CD4-positive, alpha-beta T cell (primary cell): ENCODE results near the gene PPARG. TPM values are rescaled to one million over a fixed set of nuclear protein-coding genes. Genes with fewer than 3 reads are reported as not detected.

ENCODE experiments used
- ATAC-seq: fragments of 200-7000 bp; cut with Tn5 transposase; one replicate; pipeline ENCODE4 v1.10.0; 2022; ENCODE audit warnings: mild to moderate bottlenecking; ENCODE audit not compliant: poor library complexity
- CTCF ChIA-PET: fragments of 350-600 bp; sonication (Branson Sonifier 250); formaldehyde crosslinking; loops from one replicate; lab custom pipeline; 2021; ENCODE audit warnings: antibody characterized with exemption, inconsistent platforms; lab: Charles Lee
- POLR2A ChIA-PET: fragments of 350-600 bp; sonication (Branson Sonifier 250); formaldehyde crosslinking; loops from one replicate; lab custom pipeline; 2021; ENCODE audit warnings: antibody characterized with exemption, inconsistent platforms; lab: Charles Lee
- DNase-seq, 14 experiments: peaks; one replicate each; pipeline ENCODE4 v3.0.0-alpha.2; 2013 to 2020; ENCODE audit warnings: mixed read lengths in 2 of 14
- H3K27ac ChIP-seq, 2 donors: one replicate each; pipeline versions ENCODE4 v1.5.1 to v1.7.0; 2013; ENCODE audit warnings: low read length in 2 of 2, low read depth in 1 of 2, mild to moderate bottlenecking in 1 of 2
- H3K27me3 ChIP-seq, 2 experiments: 1 replicate in 1 of 2; 2 replicates in 1 of 2; pipeline versions ENCODE4 v1.6.1 to v1.7.0; 2013; ENCODE audit warnings: low read length in 2 of 2, control low read depth in 1 of 2, mild to moderate bottlenecking in 1 of 2, moderate library complexity in 1 of 2; ENCODE audit not compliant: insufficient read depth in 2 of 2, control insufficient read depth in 1 of 2
- H3K36me3 ChIP-seq: one replicate; pipeline ENCODE4 v1.6.1; 2013; ENCODE audit warnings: low read length, control low read depth; ENCODE audit not compliant: insufficient read depth
- H3K4me1 ChIP-seq: one replicate; pipeline ENCODE4 v1.6.1; 2013; ENCODE audit warnings: low read length, control low read depth; ENCODE audit not compliant: insufficient read depth
- H3K4me3 ChIP-seq: one replicate; pipeline ENCODE4 v1.5.1; 2013; ENCODE audit warnings: mild to moderate bottlenecking, low read length, moderate library complexity
- H3K9me3 ChIP-seq, 2 experiments: 1 replicate in 1 of 2; 2 replicates in 1 of 2; pipeline versions ENCODE4 v1.6.1 to v1.7.0; 2013; ENCODE audit warnings: low read length in 2 of 2, mild to moderate bottlenecking in 2 of 2, control low read depth in 1 of 2, moderate library complexity in 1 of 2; ENCODE audit not compliant: control insufficient read depth in 1 of 2, insufficient read depth in 1 of 2
- H3K27ac Mint-ChIP-seq: one replicate; pipeline ENCODE4 v1.8.0; 2020; ENCODE audit warnings: mixed read lengths
- H3K27me3 Mint-ChIP-seq: one replicate; pipeline ENCODE4 v1.8.0; 2021; ENCODE audit warnings: mixed read lengths
- H3K36me3 Mint-ChIP-seq: one replicate; pipeline ENCODE4 v1.8.0; 2021; ENCODE audit warnings: low read depth, mixed read lengths
- H3K4me1 Mint-ChIP-seq: one replicate; pipeline ENCODE4 v1.8.0; 2021; ENCODE audit warnings: low read depth, mixed read lengths
- H3K4me3 Mint-ChIP-seq: one replicate; pipeline ENCODE4 v1.8.0; 2020; ENCODE audit warnings: mild to moderate bottlenecking, mixed read lengths
- H3K9me3 Mint-ChIP-seq: one replicate; pipeline ENCODE4 v1.8.0; 2020; ENCODE audit warnings: mixed read lengths
- intact Hi-C, 2 experiments: fragments of 100-400 bp; cut with DNase I in 1 of 2; cut with micrococcal nuclease in 1 of 2; formaldehyde crosslinking; loops; one replicate each; pipeline versions ENCODE4 v1.15.1 to v1.9.0; 2023 to 2025; cut with DNase I, micrococcal nuclease
- total RNA-seq, 174 experiments: library from RNA in 2 of 174; stranded (reverse) in 2 of 174; gene quantifications; one replicate each; pipeline ENCODE4 v1.2.3 and lab custom pipeline; 2021 to 2026
- TF ChIP-seq, protein P1 (sequence below): fragments of 200-600 bp; IDR thresholded peaks from one replicate; pipeline ENCODE4 v1.8.0; 2022; ENCODE audit warnings: antibody characterized with exemption, mild to moderate bottlenecking

PPARG gene
- total RNA-seq, 2 experiments from 2014 or later, result 0.27 to 0.75 TPM

DNA sequence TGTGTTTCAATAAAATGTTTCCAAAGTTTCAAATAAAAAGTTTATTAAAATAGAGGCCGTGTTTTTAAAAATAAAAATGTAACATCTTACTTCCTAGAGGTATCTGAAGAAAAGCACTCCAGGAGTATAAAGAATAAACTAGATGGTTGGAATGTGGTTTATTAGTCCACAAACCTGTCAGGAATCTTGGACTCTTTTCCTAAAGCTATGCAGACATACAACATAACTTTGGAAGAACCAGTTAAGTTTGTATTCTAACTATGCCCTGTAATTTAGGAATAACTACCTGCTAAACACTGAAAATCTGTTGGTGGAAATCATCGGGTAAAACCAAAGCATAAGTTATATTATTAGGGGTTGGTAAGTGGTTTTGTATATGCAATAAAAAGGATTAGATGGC, 51.6 kb downstream of the PPARG start:
- H3K4me1 Mint-ChIP-seq, result peaks cover 20% of the 10 kb centered on the region
- H3K4me3 Mint-ChIP-seq, result no peak overlapping the region
- Histone ChIP-seq H3K9me3 (no peaks in the 10 kb centered on the region), H3K36me3 (no peaks in the 10 kb centered on the region), H3K27me3 (no peaks in the 10 kb centered on the region), H3K4me3 (no peak overlapping the region), H3K4me1 (no peaks in the 10 kb centered on the region), H3K27ac (no peak overlapping the region)
- intact Hi-C loops, result no loop called here
- H3K27ac Mint-ChIP-seq, result no peak overlapping the region
- DNase-seq (no peak), ATAC-seq (no peak)
- no peaks in the 10 kb centered on the region for H3K36me3 Mint-ChIP-seq
- ChIA-PET POLR2A (no interaction called here), CTCF (no interaction called here)
- no peaks in the 10 kb centered on the region for H3K9me3 Mint-ChIP-seq
- TF ChIP-seq, protein P1, sequence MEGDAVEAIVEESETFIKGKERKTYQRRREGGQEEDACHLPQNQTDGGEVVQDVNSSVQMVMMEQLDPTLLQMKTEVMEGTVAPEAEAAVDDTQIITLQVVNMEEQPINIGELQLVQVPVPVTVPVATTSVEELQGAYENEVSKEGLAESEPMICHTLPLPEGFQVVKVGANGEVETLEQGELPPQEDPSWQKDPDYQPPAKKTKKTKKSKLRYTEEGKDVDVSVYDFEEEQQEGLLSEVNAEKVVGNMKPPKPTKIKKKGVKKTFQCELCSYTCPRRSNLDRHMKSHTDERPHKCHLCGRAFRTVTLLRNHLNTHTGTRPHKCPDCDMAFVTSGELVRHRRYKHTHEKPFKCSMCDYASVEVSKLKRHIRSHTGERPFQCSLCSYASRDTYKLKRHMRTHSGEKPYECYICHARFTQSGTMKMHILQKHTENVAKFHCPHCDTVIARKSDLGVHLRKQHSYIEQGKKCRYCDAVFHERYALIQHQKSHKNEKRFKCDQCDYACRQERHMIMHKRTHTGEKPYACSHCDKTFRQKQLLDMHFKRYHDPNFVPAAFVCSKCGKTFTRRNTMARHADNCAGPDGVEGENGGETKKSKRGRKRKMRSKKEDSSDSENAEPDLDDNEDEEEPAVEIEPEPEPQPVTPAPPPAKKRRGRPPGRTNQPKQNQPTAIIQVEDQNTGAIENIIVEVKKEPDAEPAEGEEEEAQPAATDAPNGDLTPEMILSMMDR, result no peak
- H3K27me3 Mint-ChIP-seq, result peaks cover 3% of the 10 kb centered on the region

DNA sequence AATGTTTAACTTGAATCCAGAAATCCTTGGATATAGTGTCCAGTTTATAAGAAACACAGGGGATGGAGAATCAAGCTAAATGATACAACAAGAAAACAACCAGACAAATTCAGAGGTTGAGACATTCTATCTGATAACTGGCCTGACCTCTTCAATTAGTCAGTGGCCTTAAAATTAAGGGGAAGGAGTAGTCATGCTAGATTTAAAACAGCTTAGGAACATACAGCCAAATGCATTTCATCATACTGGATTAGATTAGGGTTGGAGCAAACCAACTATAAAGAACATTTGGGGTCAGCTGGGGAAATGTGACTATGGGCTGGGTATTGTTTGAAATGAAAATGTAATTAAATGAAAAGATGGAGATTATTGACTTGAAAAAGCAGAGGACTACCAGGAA, 53.3 kb downstream of the PPARG start:
- H3K4me3 ChIP-seq, result no peak overlapping the region
- no peak overlapping the region for H3K27ac ChIP-seq
- no peak for DNase-seq
- TF ChIP-seq, protein P1, result no peak
- H3K27me3 ChIP-seq, result no peaks in the 10 kb centered on the region
- Mint-ChIP-seq H3K27ac (no peak overlapping the region), H3K36me3 (no peaks in the 10 kb centered on the region), H3K4me3 (no peak overlapping the region), H3K4me1 (peaks cover 8% of the 10 kb centered on the region), H3K27me3 (peaks cover 7% of the 10 kb centered on the region), H3K9me3 (no peaks in the 10 kb centered on the region)
- no peak for ATAC-seq
- intact Hi-C loops, result no loop called here
- no peaks in the 10 kb centered on the region for H3K4me1 ChIP-seq
- no peaks in the 10 kb centered on the region for H3K36me3 ChIP-seq
- ChIA-PET CTCF (no interaction called here), POLR2A (no interaction called here)
- H3K9me3 ChIP-seq, result no peaks in the 10 kb centered on the region

DNA sequence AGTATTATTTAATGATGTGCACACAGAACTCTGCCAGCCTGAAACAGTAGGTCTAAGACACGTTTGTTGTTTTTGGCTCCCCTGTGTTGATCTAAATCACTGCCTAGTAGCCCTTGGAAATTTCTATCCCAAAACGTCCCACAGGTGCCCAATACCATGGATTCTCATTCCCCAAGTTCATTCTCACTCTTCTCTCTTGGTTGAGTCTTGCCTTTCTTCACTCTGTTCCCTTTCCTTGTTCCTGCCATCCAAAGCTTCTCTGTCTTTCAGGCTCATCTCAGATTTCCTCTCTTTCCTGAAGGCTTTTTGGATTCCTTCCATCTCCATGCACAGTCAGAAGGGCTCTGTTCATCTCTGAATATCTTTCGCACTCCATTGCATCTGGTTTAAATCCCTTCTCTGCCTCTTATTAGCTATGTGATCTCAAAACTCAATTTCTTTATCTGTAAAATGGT, 54.2 kb downstream of the PPARG start:
- CTCF ChIA-PET, result no interaction called here

More for the DNA sequence above, 54.2 kb downstream of the PPARG start:
- Mint-ChIP-seq H3K27ac (no peak overlapping the region), H3K4me3 (no peak overlapping the region), H3K9me3 (no peaks in the 10 kb centered on the region), H3K36me3 (no peaks in the 10 kb centered on the region), H3K4me1 (peaks cover 7% of the 10 kb centered on the region), H3K27me3 (peaks cover 12% of the 10 kb centered on the region)
- POLR2A ChIA-PET, result no interaction called here
- H3K27me3 ChIP-seq, result peaks cover 0 to 4% of the 10 kb centered on the region in 2 experiments
- TF ChIP-seq, protein P1, result no peak
- intact Hi-C loops, result no loop called here
- DNase-seq, result no peak
- no peaks in the 10 kb centered on the region for H3K4me1 ChIP-seq
- no peaks in the 10 kb centered on the region for H3K36me3 ChIP-seq
- ATAC-seq, result no peak
- H3K27ac ChIP-seq, result no peak overlapping the region
- H3K9me3 ChIP-seq, result no peaks in the 10 kb centered on the region
- no peak overlapping the region for H3K4me3 ChIP-seq
